H9 (cell line): ENCODE data around the gene LRRN4CL. TPM values are rescaled to one million over a fixed set of nuclear protein-coding genes. Genes with fewer than 3 reads are reported as not detected.

ENCODE experiments used
- DNase-seq: peaks from one replicate; pipeline ENCODE4 v3.0.0-alpha.2; 2017
- H2AFZ ChIP-seq: one replicate; pipeline ENCODE4 v1.6.1; 2013; ENCODE audit warnings: mild to moderate bottlenecking, low read length, control low read depth, moderate library complexity
- H2AK5ac ChIP-seq: 2 replicates; pipeline ENCODE4 v1.6.1; 2013; ENCODE audit warnings: low read length, control low read depth, mixed read lengths; ENCODE audit not compliant: insufficient read length
- H2BK120ac ChIP-seq: one replicate; pipeline ENCODE4 v1.6.1; 2013; ENCODE audit warnings: low read depth, mild to moderate bottlenecking, low read length, control low read depth, inconsistent platforms; ENCODE audit not compliant: poor library complexity, severe bottlenecking
- H2BK12ac ChIP-seq: 2 replicates; pipeline ENCODE4 v1.6.1; 2013; ENCODE audit warnings: low read length, control low read depth, mixed read lengths, low read depth; ENCODE audit not compliant: insufficient read length
- H2BK15ac ChIP-seq: 2 replicates; pipeline ENCODE4 v1.6.1; 2013; ENCODE audit warnings: low read depth, low read length, control low read depth
- H2BK20ac ChIP-seq: one replicate; pipeline ENCODE4 v1.6.1; 2013; ENCODE audit warnings: low read depth, mild to moderate bottlenecking, low read length, control low read depth, inconsistent platforms; ENCODE audit not compliant: poor library complexity, severe bottlenecking
- H2BK5ac ChIP-seq: 2 replicates; pipeline ENCODE4 v1.6.1; 2013; ENCODE audit warnings: low read length, control low read depth, mixed read lengths; ENCODE audit not compliant: insufficient read length
- H3K14ac ChIP-seq: 2 replicates; pipeline ENCODE4 v1.6.1; 2013; ENCODE audit warnings: low read length, control low read depth; ENCODE audit not compliant: insufficient read depth
- H3K18ac ChIP-seq: 2 replicates; pipeline ENCODE4 v1.6.1; 2013; ENCODE audit warnings: low read depth, mild to moderate bottlenecking, mixed read lengths, low read length, control low read depth; ENCODE audit not compliant: insufficient read length
- H3K23ac ChIP-seq: 2 replicates; pipeline ENCODE4 v1.6.1; 2013; ENCODE audit warnings: low read length, control low read depth, mixed read lengths, low read depth; ENCODE audit not compliant: insufficient read length
- H3K23me2 ChIP-seq: 2 replicates; pipeline ENCODE4 v1.6.1; 2013; ENCODE audit warnings: low read depth, mild to moderate bottlenecking, mixed read lengths, low read length, control low read depth; ENCODE audit not compliant: insufficient read length, poor library complexity, severe bottlenecking
- H3K27ac ChIP-seq: 2 replicates; pipeline ENCODE4 v1.5.1; 2013; ENCODE audit warnings: low read length, control low read depth, mixed read lengths, low read depth; ENCODE audit not compliant: insufficient read length
- H3K27me3 ChIP-seq: 2 replicates; pipeline ENCODE4 v1.6.1; 2013; ENCODE audit warnings: low read length, control low read depth, inconsistent platforms; ENCODE audit not compliant: insufficient read depth
- H3K4ac ChIP-seq: 2 replicates; pipeline ENCODE4 v1.6.1; 2013; ENCODE audit warnings: low read depth, mild to moderate bottlenecking, control low read depth, inconsistent platforms, low read length, moderate library complexity
- H3K4me1 ChIP-seq: 2 replicates; pipeline ENCODE4 v1.6.1; 2013; ENCODE audit warnings: low read length, control low read depth, inconsistent platforms; ENCODE audit not compliant: insufficient read depth
- H3K4me2 ChIP-seq: 2 replicates; pipeline ENCODE4 v1.6.1; 2013; ENCODE audit warnings: low read length, control low read depth, mixed read lengths; ENCODE audit not compliant: insufficient read length, insufficient read depth
- H3K56ac ChIP-seq: 2 replicates; pipeline ENCODE4 v1.6.1; 2013; ENCODE audit warnings: low read depth, mild to moderate bottlenecking, mixed read lengths, low read length, control low read depth; ENCODE audit not compliant: insufficient read length
- H3K79me1 ChIP-seq: 2 replicates; pipeline ENCODE4 v1.6.1; 2013; ENCODE audit warnings: low read depth, mild to moderate bottlenecking, moderate library complexity, low read length, control low read depth, inconsistent platforms; ENCODE audit not compliant: insufficient read depth, poor library complexity, severe bottlenecking
- H3K79me2 ChIP-seq: 2 replicates; pipeline ENCODE4 v1.6.1; 2013; ENCODE audit warnings: low read length, control low read depth, inconsistent platforms; ENCODE audit not compliant: insufficient read depth
- H3K9ac ChIP-seq: 2 replicates; pipeline ENCODE4 v1.6.1; 2013; ENCODE audit warnings: low read length, control low read depth, mixed read lengths; ENCODE audit not compliant: insufficient read length; ENCODE audit errors: extremely low read depth
- H3K9me3 ChIP-seq: one replicate; pipeline ENCODE4 v1.6.1; 2013; ENCODE audit warnings: low read depth, low read length, inconsistent platforms; ENCODE audit not compliant: control insufficient read depth
- H3T11ph ChIP-seq: one replicate; pipeline ENCODE4 v1.6.1; 2013; ENCODE audit warnings: mild to moderate bottlenecking, low read length, control low read depth, inconsistent platforms
- H4K20me1 ChIP-seq: one replicate; pipeline ENCODE4 v1.6.1; 2013; ENCODE audit not compliant: control insufficient read depth, insufficient read length, insufficient read depth
- H4K5ac ChIP-seq: 2 replicates; pipeline ENCODE4 v1.6.1; 2013; ENCODE audit warnings: low read depth, mild to moderate bottlenecking, mixed read lengths, low read length, control low read depth; ENCODE audit not compliant: insufficient read length
- H4K8ac ChIP-seq: replicated peaks from 2 replicates; pipeline ENCODE4 v1.6.1; 2013; ENCODE audit warnings: low read length, control low read depth, mixed read lengths, low read depth; ENCODE audit not compliant: insufficient read length
- H4K91ac ChIP-seq: 2 replicates; pipeline ENCODE4 v1.6.1; 2013; ENCODE audit warnings: low read depth, mild to moderate bottlenecking, moderate library complexity, mixed read lengths, low read length, control low read depth; ENCODE audit not compliant: insufficient read length
- H3K27ac Mint-ChIP-seq, 3 experiments: 2 replicates in 2 of 3; 3 replicates in 1 of 3; pipeline ENCODE4 v1.8.0; 2020 to 2021; ENCODE audit warnings: mixed read lengths in 3 of 3, mild to moderate bottlenecking in 1 of 3, moderate library complexity in 1 of 3
- H3K27me3 Mint-ChIP-seq: 2 replicates; pipeline ENCODE4 v1.8.0; 2021; ENCODE audit warnings: low read depth, mild to moderate bottlenecking, moderate library complexity, mixed read lengths
- H3K36me3 Mint-ChIP-seq, 3 experiments: 2 replicates in 2 of 3; 3 replicates in 1 of 3; pipeline ENCODE4 v1.8.0; 2020 to 2021; ENCODE audit warnings: low read depth in 3 of 3, mixed read lengths in 3 of 3; ENCODE audit not compliant: insufficient read depth in 1 of 3
- H3K4me1 Mint-ChIP-seq, 2 experiments: 2 replicates each; pipeline ENCODE4 v1.8.0; 2020; ENCODE audit warnings: mixed read lengths in 2 of 2
- H3K4me3 Mint-ChIP-seq, 2 experiments: 2 replicates in 1 of 2; 3 replicates in 1 of 2; pipeline ENCODE4 v1.8.0; 2020 to 2021; ENCODE audit warnings: mild to moderate bottlenecking in 2 of 2, mixed read lengths in 2 of 2, moderate library complexity in 1 of 2
- H3K9me3 Mint-ChIP-seq, 2 experiments: 2 replicates in 1 of 2; 3 replicates in 1 of 2; pipeline ENCODE4 v1.8.0; 2020; ENCODE audit warnings: mild to moderate bottlenecking in 2 of 2, mixed read lengths in 2 of 2, moderate library complexity in 1 of 2
- WGBS: extraction: QIAGEN DNeasy Blood & Tissue Kit; methylation state at CpG from one replicate; pipeline ENCODE4 v1.1.7; 2013; ENCODE audit warnings: missing lambda C conversion rate, low lambda C conversion rate, mixed read lengths; ENCODE audit not compliant: insufficient read length; ENCODE audit errors: extremely low coverage; 5-methylcytosine and 5-hydroxymethylcytosine counted together
- total RNA-seq: library from RNA; stranded (reverse); gene quantifications from 2 replicates; pipeline ENCODE4 v1.2.1, GENCODE V29; 2021
- TF ChIP-seq, protein P1 (sequence below): fragments of 200-600 bp; sonication (generic); conservative IDR thresholded peaks from 3 replicates; pipeline ENCODE4 v1.8.0; 2021; ENCODE audit warnings: antibody characterized with exemption, mild to moderate bottlenecking

The LRRN4CL gene
- total RNA-seq, 1 experiment from 2014 or later, result 0.59 TPM

DNA sequence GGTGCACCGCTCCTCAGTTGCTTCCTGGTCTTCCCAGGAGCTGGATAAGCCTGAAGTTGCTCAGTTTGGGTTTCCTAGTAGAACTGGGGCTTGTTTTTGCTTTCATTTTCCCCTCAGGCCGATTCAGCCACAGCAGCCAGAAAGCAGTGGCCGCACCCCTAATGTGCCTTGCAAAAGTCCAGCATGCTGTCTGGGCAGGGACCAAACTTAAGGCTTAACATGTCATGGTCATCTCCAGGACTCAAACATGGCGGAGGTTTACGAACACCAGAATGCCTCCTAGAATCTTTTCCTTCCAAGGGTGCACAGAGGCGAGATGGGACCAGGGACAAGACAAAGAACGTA is 20.6 kb upstream of the LRRN4CL start:
- peak overlapping the region; percentile 99 for H3K4me2 ChIP-seq
- Mint-ChIP-seq H3K36me3 (peaks cover 23 to 50% (median 43%) of the 10 kb centered on the region in 3 experiments), H3K4me1 (peaks cover 47 to 56% of the 10 kb centered on the region in 2 experiments)

More for the DNA sequence above, 20.6 kb upstream of the LRRN4CL start:
- no peaks in the 10 kb centered on the region for H4K20me1 ChIP-seq
- H3K9ac ChIP-seq, result peak overlapping the region; percentile 89
- no CpG with 5 or more reads among the region's 7 CpGs for WGBS
- peaks cover 28% of the 10 kb centered on the region for H3K23me2 ChIP-seq
- Mint-ChIP-seq H3K27ac (peak overlapping the region; percentile 100), H3K9me3 (no peaks in the 10 kb centered on the region; a peak in 1 of 5 replicates), H3K27me3 (no peaks in the 10 kb centered on the region), H3K4me3 (peak overlapping the region; percentile 84 to 91)
- H2BK12ac ChIP-seq, result no peak overlapping the region
- TF ChIP-seq, protein P1, sequence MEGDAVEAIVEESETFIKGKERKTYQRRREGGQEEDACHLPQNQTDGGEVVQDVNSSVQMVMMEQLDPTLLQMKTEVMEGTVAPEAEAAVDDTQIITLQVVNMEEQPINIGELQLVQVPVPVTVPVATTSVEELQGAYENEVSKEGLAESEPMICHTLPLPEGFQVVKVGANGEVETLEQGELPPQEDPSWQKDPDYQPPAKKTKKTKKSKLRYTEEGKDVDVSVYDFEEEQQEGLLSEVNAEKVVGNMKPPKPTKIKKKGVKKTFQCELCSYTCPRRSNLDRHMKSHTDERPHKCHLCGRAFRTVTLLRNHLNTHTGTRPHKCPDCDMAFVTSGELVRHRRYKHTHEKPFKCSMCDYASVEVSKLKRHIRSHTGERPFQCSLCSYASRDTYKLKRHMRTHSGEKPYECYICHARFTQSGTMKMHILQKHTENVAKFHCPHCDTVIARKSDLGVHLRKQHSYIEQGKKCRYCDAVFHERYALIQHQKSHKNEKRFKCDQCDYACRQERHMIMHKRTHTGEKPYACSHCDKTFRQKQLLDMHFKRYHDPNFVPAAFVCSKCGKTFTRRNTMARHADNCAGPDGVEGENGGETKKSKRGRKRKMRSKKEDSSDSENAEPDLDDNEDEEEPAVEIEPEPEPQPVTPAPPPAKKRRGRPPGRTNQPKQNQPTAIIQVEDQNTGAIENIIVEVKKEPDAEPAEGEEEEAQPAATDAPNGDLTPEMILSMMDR, result no peak
- H2BK20ac ChIP-seq, result no peak overlapping the region
- no peak overlapping the region for H3T11ph ChIP-seq
- H4K91ac ChIP-seq, result peak overlapping the region; percentile 10
- H3K79me1 ChIP-seq, result no peaks in the 10 kb centered on the region
- peak overlapping the region; percentile 93; the same call in 1 of the 2 replicates for H3K14ac ChIP-seq
- no peak overlapping the region for H2AFZ ChIP-seq
- no peak for DNase-seq
- no peaks in the 10 kb centered on the region; the same call in 1 of the 2 replicates for H3K79me2 ChIP-seq
- H2BK120ac ChIP-seq, result peak overlapping the region; percentile 39
- no peak overlapping the region for H3K23ac ChIP-seq
- H2BK5ac ChIP-seq, result peak overlapping the region; percentile 92
- H3K18ac ChIP-seq, result peak overlapping the region; percentile 96
- H3K56ac ChIP-seq, result peak overlapping the region; percentile 7
- H3K4ac ChIP-seq, result no peak overlapping the region
- peak overlapping the region; percentile 97 for H4K5ac ChIP-seq
- H3K27me3 ChIP-seq, result no peaks in the 10 kb centered on the region
- no peaks in the 10 kb centered on the region for H3K9me3 ChIP-seq
- no peak overlapping the region for H2AK5ac ChIP-seq
- H2BK15ac ChIP-seq, result no peak overlapping the region
- no peak overlapping the region for H4K8ac ChIP-seq
- peak overlapping the region; percentile 92 for H3K27ac ChIP-seq
- peaks cover 2% of the 10 kb centered on the region; the same call in 1 of the 2 replicates for H3K4me1 ChIP-seq
